Measurements from ENCODE around the gene MSANTD4.
"Not testable (repeated sequence)": the region's sequence is repeated elsewhere in the genome, so short reads cannot be mapped to it uniquely, and the experiment has no call there.

Gene MSANTD4

DNA sequence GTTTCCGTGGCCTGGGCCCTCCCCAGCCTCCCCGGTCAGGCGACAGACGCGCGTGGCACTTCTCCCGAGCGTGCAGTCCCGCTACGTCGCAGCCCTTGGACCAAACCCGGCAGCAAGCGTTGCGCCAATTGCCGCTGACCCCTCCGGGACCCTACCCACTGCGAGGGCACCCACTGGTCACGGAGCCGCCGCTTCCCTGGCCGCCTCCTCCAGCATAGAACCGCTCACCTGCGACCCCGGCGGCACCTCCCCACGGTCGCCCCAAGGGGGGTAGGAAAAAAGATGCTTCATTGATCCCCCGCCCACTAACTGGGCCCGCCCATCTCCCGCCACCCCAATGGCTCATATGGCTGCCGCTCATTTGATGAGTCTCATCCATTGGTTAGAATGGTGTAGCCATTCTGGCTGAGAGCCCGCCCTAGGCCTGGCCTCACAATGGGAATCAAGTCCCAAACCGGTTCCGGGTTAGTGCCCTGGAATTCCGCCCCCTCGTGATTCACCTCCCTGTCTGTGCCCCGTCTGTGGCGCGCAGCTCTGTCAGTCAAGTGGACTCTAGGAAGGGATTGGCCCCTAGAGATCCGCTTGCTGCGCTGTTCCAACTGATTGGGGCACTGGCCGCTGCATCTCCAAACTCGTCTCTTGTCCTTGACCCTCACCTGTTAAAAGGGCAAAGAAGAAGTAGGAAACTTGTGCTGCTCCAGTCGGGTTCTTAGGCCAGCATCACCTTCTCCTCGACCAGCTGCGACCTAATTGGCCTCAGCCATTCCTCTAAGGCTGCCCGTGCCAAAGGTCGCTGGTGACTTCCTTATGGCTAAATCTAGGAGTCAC is at the start of gene MSANTD4:
Gene MSANTD4 (minus strand): TSS at position 274 of the 828 bp plus-strand sequence. CDS start 11,323 bp downstream, outside the sequence.
- Mint-ChIP-seq H3K4me3 (peak within 1 kb of the TSS; percentile 91), H3K4me1 (peaks cover 22 to 44% of the 10 kb centered on the region in 2 donors), H3K27me3 (peaks cover 0 to 11% of the 10 kb centered on the region in 2 donors), H3K36me3 (peaks cover 8 to 21% of the 10 kb centered on the region in 2 donors), H3K9me3 (peaks cover 2 to 4% of the 10 kb centered on the region in 2 donors), H3K27ac (peak within 1 kb of the TSS; percentile 94)
- peak; percentile 98 for DNase-seq
- peak; percentile 95 to 97 for ATAC-seq (replicated peaks)

DNA sequence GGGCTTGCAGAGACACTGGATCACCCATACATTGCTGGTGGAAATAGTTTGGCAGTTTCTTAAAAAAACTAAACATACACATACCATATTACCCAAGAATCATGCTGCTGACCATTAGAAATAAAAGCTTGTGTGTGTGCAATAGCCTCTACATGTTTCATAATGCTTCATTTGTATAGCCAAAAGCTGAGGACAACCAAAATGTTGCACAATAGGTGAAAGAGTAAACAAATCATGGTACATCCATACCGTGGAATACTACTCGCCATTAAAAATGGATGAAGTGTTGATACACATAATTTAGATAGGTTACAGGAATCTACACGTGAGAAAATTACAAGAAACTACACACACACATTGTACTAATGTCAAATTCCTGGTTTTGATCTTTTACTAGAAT is 48.6 kb upstream of the MSANTD4 start:
- ATAC-seq (replicated peaks): no peak
- DNase-seq: no peak
- Mint-ChIP-seq H3K4me1 (peaks cover 5 to 15% of the 10 kb centered on the region in 2 donors), H3K4me3 (no peak overlapping the region), H3K9me3 (no peaks in the 10 kb centered on the region), H3K36me3 (peaks cover 4 to 5% of the 10 kb centered on the region in 2 donors), H3K27ac (no peak overlapping the region), H3K27me3 (no peaks in the 10 kb centered on the region)

DNA sequence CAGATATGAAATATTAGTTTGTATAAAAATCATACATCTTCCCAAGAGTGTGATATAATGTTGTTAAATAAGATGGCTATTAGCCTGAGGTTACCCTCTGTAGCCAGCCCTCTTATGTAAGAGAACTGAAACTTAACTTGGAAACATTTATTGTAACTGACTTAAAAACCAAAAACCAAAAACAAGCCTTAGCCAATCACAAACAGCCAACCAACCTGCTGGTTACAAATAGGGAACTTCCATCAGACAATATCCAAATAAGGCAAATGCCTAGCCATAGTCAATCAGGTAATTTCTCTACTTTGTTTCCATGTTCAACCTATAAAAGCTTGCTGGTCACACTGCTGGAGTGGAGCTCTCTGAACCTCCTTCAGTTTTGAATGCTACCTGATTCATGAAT is 41.0 kb upstream of the MSANTD4 start:
- peaks cover 5 to 9% of the 10 kb centered on the region in 2 donors for H3K4me1 Mint-ChIP-seq
- H3K36me3 Mint-ChIP-seq: peaks cover 7 to 8% of the 10 kb centered on the region in 2 donors
- H3K27ac Mint-ChIP-seq: no peak overlapping the region
- no peak overlapping the region for H3K4me3 Mint-ChIP-seq
- DNase-seq (no peak), ATAC-seq (replicated peaks) (peak; percentile 79 to 88)
- no peaks in the 10 kb centered on the region for H3K27me3 Mint-ChIP-seq
- H3K9me3 Mint-ChIP-seq: peaks cover 0 to 2% of the 10 kb centered on the region in 2 donors

DNA sequence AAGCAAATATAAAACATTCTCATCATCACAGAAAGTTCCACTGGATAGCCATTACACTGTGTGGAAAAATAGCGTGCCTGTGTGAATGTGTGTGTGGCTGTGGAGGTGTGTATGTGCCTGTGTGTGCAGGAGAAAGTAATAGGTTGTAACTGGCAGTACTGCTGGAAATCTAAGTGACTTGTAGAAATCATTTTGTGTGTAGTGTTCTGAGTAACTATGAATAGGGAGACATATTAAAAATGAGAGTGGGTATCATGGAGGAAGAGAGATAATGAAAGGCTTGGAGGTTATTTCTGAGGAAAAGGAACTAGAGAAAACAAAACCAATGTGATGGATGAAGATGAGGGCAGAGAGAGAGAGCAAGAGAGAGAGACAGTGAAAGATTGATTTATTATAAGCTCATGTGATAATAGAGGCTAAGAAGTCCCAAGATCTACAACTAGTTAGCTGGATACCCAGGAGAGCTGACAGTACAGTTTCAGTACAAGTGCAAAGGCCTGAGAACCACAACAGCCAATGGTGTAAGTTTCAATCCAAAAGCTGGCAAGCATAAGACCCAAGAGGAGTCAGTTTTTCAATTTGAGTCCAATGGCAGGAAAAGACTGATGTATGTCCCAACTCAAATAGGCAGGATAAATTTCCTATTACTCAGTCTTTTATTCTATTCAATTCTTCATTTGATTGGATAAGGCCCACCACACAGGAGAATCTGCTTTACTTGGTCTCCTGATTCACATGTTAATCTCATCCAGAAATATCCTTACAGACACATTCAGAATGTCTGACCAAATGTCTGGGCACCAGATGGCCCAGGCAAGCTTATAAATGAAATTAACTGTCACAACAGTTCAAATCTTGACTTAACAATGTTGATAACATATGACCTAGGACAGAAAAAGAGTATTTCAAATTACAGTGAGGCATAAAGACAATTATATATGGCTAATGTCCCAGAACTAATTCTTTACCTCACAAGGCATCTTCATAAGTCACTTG is 40.2 kb upstream of the MSANTD4 start:
- Mint-ChIP-seq H3K27me3 (no peaks in the 10 kb centered on the region), H3K4me1 (peaks cover 5 to 9% of the 10 kb centered on the region in 2 donors), H3K4me3 (no peak overlapping the region), H3K27ac (no peak overlapping the region), H3K36me3 (peaks cover 8 to 11% of the 10 kb centered on the region in 2 donors), H3K9me3 (peaks cover 0 to 2% of the 10 kb centered on the region in 2 donors)
- DNase-seq (no peak), ATAC-seq (replicated peaks) (peak in 1 of 2 donors; percentile 21)

DNA sequence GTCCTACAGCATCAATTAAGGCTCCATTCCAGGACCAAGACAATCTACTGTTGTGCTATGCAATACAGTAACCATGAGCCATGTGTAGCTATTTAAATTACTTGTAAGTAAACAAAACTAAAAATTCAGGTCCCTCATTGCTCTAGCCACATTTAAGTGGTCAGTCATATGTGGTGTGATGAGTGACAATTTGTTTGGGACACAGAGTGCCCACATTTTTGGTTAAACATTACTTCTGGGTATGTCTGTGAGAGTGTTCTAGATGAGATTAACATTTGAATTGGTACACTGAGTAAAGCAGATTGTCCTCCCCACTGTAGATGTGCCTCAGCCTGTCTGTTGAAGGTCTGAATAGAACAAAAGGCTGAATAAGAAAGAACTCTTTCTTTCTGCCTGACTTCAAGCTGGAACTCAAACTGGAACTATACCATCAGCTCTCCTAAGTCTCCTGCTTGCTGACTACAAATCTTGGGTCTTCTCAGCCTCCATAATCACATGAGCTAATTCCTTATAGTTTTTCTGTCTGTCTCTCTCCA is 39.3 kb upstream of the MSANTD4 start:
- peaks cover 4 to 9% of the 10 kb centered on the region in 2 donors for H3K4me1 Mint-ChIP-seq
- peaks cover 9 to 13% of the 10 kb centered on the region in 2 donors for H3K36me3 Mint-ChIP-seq
- peaks cover 0 to 2% of the 10 kb centered on the region in 2 donors for H3K9me3 Mint-ChIP-seq
- no peak for DNase-seq
- H3K27me3 Mint-ChIP-seq: no peaks in the 10 kb centered on the region
- ATAC-seq (replicated peaks): no peak
- H3K4me3 Mint-ChIP-seq: no peak overlapping the region
- no peak overlapping the region for H3K27ac Mint-ChIP-seq

DNA sequence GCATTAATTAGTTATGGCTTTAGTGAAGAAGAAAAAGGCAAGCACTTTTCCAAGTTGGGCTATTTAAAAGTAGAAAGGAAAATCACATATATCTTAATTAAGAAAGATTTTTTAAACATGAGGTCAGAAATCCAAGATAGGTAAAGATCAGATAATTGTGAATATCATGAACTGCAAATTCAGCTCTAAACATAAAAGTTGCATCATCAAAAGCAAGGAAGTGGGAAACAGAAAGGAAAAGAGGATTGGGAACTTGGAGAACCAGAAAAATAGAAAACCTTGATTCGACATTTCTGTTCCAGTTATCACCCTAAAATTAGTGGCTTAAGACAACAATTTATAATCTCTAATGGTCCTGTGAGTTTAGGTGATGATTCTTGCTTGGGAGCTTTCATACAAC is 37.6 kb upstream of the MSANTD4 start:
- Mint-ChIP-seq H3K4me1 (peaks cover 4 to 9% of the 10 kb centered on the region in 2 donors), H3K27me3 (no peaks in the 10 kb centered on the region), H3K36me3 (peaks cover 8% of the 10 kb centered on the region in 2 donors), H3K4me3 (no peak overlapping the region), H3K27ac (no peak overlapping the region), H3K9me3 (peaks cover 0 to 2% of the 10 kb centered on the region in 2 donors)
- DNase-seq (no peak), ATAC-seq (replicated peaks) (no peak)

- not testable (repeated sequence) for H3K4me3 Mint-ChIP-seq; H3K4me1 Mint-ChIP-seq; H3K27ac Mint-ChIP-seq; DNase-seq; H3K27me3 Mint-ChIP-seq; H3K36me3 Mint-ChIP-seq; H3K9me3 Mint-ChIP-seq; ATAC-seq (replicated peaks)
Measured at GRCh38 chr11:106058377-106058776, 36.3 kb upstream of the MSANTD4 start.

- Mint-ChIP-seq H3K9me3 (no peaks in the 10 kb centered on the region), H3K4me1 (no peaks in the 10 kb centered on the region), H3K4me3 (no peak overlapping the region), H3K27ac (no peak overlapping the region), H3K36me3 (no peaks in the 10 kb centered on the region), H3K27me3 (peaks cover 4% of the 10 kb centered on the region in 2 donors)
- ATAC-seq (replicated peaks) (no peak), DNase-seq (no peak)
Measured at GRCh38 chr11:106051103-106051502, 29.1 kb upstream of the MSANTD4 start.

DNA sequence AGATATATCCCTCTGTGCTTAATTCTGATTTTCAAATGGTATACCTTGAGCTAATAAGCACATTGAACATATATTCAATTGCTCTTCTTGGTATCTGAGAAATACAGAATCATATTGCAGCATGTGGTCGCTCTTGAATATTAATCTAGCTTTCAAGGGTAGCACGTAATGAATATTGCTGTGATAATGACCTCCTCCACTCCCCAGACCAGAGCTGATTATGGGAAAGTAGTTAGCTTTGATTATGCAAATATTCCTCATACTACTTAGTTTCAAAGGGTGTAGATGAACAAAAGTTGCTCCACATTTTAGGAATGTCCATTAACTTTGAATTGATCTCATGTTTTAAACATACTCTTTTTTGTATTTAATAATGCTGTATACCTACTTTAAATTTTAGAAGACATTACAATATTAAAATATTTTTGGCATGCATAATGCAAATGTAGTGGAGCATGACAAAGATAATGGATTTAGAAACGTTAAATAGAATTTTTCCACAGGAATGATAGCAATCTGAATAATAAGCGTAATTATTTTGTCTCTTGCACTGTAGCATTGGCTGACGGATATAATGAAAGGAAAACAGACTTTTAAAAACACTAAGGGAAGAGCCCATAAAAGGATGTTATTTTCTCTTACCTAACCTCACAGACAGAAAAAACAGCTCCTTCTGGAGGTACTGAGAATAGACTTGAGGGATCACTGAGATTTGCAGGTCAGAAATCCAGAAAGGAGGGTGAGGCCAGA is 27.9 kb upstream of the MSANTD4 start:
- peaks cover 10 to 12% of the 10 kb centered on the region in 2 donors for H3K27me3 Mint-ChIP-seq
- H3K4me3 Mint-ChIP-seq: no peak overlapping the region
- no peak for ATAC-seq (replicated peaks)
- no peak for DNase-seq
- no peaks in the 10 kb centered on the region for H3K4me1 Mint-ChIP-seq
- no peaks in the 10 kb centered on the region for H3K9me3 Mint-ChIP-seq
- no peaks in the 10 kb centered on the region for H3K36me3 Mint-ChIP-seq
- no peak overlapping the region for H3K27ac Mint-ChIP-seq

DNA sequence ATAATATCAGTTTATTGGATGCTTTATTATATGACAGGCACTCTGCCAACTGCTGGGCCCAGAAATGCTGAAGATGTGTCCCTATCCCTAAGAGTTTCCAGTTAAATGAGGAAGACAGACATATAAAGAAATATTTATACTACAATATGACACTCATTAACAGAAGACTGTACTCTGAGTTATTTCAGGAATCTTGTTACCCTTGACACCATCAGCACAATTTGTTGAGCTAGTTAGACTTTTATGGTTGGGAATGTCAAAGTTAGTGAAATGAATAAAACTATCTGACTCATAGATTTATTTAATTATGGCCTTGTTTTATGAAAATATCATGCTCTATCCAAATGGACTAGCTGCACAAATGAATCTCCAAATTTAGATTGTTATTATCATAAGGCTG is 25.6 kb upstream of the MSANTD4 start:
- Mint-ChIP-seq H3K4me3 (no peak overlapping the region), H3K9me3 (no peaks in the 10 kb centered on the region), H3K36me3 (no peaks in the 10 kb centered on the region), H3K27ac (no peak overlapping the region), H3K4me1 (no peaks in the 10 kb centered on the region), H3K27me3 (peaks cover 15 to 28% of the 10 kb centered on the region in 2 donors)
- no peak for ATAC-seq (replicated peaks)
- no peak for DNase-seq

GRCh38 chr11:106043540-106043939 is 21.5 kb upstream of the MSANTD4 start:
- H3K36me3 Mint-ChIP-seq: no peaks in the 10 kb centered on the region
- DNase-seq: no peak
- H3K27me3 Mint-ChIP-seq: peaks cover 19 to 50% of the 10 kb centered on the region in 2 donors
- H3K27ac Mint-ChIP-seq: no peak overlapping the region
- ATAC-seq (replicated peaks): no peak
- H3K4me1 Mint-ChIP-seq: no peaks in the 10 kb centered on the region
- no peaks in the 10 kb centered on the region for H3K9me3 Mint-ChIP-seq
- no peak overlapping the region for H3K4me3 Mint-ChIP-seq

DNA sequence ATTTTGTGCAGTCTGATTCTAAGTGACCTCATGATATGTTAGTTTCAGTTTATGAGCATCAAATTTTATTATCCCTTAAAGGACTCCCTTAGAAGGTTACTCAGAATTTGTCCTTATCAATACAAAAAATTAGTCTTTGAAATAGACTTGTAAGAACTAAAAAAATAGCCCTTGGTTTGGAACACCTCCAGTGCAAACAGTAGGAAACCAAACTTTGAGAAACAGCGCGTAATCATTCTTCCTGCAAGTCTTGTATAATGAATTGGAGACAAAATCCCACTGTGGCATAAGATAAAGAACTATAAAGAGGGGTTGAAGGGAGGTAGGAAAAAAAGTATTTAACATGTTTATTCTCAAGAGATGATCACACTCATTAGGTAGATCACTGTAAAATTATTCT is 10.8 kb upstream of the MSANTD4 start:
- Mint-ChIP-seq H3K36me3 (no peaks in the 10 kb centered on the region), H3K4me3 (no peak overlapping the region), H3K9me3 (no peaks in the 10 kb centered on the region), H3K27ac (no peak overlapping the region), H3K4me1 (no peaks in the 10 kb centered on the region), H3K27me3 (peaks cover 40 to 55% of the 10 kb centered on the region in 2 donors)
- DNase-seq: no peak
- ATAC-seq (replicated peaks): no peak

GRCh38 chr11:106031936-106032335 is 9.9 kb upstream of the MSANTD4 start:
- Mint-ChIP-seq H3K27me3 (peaks cover 37 to 59% of the 10 kb centered on the region in 2 donors), H3K27ac (no peak overlapping the region), H3K9me3 (peaks cover 0 to 4% of the 10 kb centered on the region in 2 donors), H3K4me1 (no peaks in the 10 kb centered on the region), H3K36me3 (no peaks in the 10 kb centered on the region), H3K4me3 (no peak overlapping the region)
- no peak for ATAC-seq (replicated peaks)
- DNase-seq: no peak

Measured in stimulated activated naive B cell treated with anti-CD40 and anti-IgM and Interleukin-4, amounts not matched to agents 10 μg/mL and 1 μg/mL and 100 μg/mL, for 72 hours (primary cell).